Stimulated activated CD4-positive, alpha-beta T cell treated with anti-CD3 and anti-CD28 coated beads, Interleukin-1b, Interleukin-23, amount 100 ng/mL, for 1 hour (primary cell): ENCODE data around the gene RFTN2.
"Not testable (repeated sequence)": the region's sequence is repeated elsewhere in the genome, so short reads cannot be mapped to it uniquely, and the experiment has no call there.

Experiments used
- DNase-seq, 2 donors: peaks; one replicate each; pipeline ENCODE4 v3.0.0-alpha.2; 2020; ENCODE audit warnings: low read depth in 2 of 2

RFTN2 gene

DNA sequence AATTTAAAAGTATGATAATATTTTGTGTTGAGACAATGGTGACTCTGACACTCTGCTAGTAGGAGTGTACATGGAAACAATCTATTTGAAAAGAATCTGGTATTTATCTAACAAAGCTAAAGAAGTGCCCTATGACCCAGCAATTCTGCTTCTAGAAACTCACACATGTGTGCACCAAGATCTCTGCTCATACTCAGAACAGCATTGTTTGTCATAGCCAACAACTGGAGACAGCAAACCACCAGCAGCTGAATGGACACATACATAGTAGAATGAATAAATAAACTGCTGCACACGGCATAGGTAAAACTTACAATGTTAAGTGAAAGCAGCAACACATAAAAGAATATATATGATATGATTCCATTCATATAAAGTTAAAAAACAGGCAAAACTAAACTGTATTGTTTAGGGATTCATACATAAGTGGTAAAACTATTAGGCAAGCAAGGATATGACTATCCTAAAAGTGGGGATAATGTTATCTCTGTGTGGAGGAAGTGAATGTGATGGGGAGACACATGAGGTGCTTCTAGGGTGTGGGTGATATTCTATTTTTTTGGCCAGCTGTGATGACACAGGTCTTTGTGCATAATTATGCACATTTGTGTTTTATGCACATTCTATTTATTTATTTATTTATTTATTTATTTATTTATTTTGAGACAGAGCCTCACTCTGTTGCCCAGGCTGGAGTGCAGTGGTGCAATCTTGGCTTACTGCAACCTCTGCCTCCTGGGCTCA is 71.1 kb downstream of the RFTN2 start:
- DNase-seq, result no peak

GRCh38 chr2:197601726-197602125 is 73.7 kb downstream of the RFTN2 start:
- no peak for DNase-seq

DNA sequence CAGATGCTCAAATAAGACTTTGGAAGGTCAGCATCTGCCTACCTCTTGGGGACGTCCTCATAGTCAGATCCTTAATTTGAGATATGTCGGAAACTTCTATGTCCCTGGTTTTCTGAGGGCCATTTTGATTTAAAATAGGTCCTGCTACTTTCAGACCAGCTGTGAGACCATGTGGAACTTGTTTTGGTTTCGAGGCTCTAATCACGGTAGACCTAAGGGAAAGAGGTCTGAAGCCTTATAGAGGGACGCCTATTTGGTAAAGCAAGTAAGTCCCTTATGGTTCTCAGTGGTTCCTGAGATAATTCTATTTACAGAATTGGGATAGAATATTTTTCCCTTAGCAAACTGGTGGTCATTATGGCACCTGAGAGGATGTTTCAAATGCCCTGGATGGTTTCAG is 75.1 kb downstream of the RFTN2 start:
- no peak for DNase-seq

- DNase-seq, result no peak
Measured at GRCh38 chr2:197599285-197599965, 76.0 kb downstream of the RFTN2 start.

DNA sequence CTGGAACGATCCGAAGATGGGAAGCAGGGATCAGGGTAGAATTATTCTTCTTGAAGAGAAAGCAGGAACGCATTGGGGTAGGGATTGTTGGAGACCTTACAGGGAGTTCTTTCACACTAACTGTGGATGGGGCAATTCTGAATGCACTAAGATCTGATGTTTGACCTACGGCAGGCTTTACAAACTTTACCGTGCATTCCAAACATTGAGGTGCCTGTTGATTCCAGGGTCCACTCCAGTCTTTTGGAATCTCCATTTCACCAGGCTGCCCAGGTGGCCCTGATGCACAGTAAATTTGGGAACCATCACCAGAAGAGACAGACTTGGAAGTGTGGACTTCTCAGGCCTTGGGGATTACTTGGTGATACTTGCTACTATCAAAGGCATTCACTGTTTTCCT is 76.9 kb downstream of the RFTN2 start:
- no peak for DNase-seq

DNA sequence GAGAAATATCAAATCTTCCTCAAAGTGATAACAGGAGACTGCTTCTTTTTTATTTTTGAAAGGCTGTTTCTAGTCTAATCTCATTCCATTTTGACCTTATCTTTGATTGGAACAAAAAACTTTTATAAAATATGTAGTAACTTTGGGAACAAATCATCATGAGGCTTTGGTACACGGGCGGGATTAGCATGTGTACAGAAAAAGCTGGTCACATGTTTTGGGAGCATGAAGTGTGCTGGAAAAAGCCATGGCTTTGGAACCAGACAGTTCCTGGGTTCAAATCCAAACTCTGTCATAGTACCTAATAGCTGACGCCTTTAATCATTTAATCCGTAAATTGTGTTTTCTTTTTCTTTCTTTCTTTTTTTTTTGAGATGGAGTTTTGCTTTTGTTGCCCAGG is 78.2 kb downstream of the RFTN2 start:
- no peak for DNase-seq

GRCh38 chr2:197596766-197597165 is 78.6 kb downstream of the RFTN2 start:
- no peak for DNase-seq

DNA sequence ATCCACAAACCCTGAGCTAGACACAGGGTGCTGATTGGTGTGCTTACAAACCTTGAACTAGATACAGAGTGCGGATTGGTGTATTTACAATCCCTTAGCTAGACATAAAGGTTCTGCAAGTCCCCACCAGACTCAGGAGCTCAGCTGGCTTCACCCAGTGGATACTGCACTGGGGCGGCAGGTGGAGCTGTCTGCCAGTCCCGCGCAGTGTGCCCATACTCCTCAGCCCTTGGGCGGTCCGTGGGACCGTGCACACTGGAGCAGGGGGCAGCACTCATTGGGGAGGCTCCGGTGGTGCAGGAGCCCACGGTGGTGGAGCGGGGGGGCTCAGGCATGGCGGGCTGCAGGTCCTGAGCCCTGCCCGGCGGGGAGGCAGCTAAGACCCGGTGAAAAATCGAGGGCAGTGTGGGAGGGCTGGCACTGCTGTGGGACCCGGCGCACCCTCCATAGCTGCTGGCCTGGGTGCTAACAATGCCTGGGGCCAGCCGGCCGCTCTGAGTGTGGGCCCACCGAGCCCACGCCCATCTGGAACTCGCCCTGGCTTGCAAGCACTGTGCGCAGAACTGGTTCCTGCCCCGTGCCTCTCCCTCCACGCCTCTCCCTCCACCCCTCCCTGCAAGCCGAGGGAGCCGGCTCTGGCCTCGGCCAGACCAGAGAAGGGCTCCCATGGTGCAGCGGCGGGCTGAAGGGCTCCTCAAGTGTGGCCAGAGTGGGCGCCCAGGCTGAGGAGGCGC is 83.9 kb downstream of the RFTN2 start:
- DNase-seq, result no peak

GRCh38 chr2:197587255-197587654 is 88.1 kb downstream of the RFTN2 start:
- DNase-seq, result not testable (repeated sequence)

- not testable (repeated sequence) for DNase-seq
Measured at GRCh38 chr2:197580166-197580565, 95.2 kb downstream of the RFTN2 start.

DNA sequence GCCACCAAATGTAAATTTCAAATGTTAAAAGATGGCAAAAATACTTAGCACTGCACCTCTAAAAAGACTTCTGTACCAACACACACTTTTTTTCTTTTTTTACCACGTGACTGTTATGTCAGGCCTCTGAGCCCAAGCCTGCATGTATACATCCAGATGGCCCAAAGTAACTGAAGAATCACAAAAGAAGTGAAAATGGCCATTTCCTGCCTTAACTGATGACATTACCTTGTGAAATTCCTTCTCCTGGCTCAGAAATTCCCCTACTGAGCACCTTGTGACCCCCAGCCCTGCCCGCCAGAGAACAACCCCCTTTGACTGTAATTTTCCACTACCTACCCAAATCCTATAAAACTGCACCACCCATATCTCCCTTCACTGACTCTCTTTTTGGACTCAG is 97.1 kb downstream of the RFTN2 start:
- DNase-seq, result not testable (repeated sequence)

GRCh38 chr2:197577446-197577845 is 97.9 kb downstream of the RFTN2 start:
- DNase-seq, result no peak

DNA sequence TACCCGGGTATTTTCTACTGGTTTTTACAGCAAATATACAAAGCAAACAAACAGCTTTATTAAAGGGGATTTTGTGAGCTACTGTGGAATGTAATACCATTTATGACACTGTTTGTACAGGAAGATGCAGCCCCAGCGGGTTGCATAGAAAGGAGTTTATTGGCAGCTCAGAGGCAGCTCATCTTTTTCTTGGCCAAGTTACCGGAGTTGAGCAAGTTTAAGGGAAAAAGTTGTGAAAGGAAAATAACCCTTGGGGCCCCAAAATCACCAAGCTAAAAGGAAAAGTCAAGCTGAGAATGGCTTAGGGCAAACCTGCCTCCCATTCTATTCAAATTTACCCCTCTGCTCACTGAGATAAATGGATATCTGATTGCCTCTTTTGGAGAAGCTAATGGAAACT is 98.8 kb downstream of the RFTN2 start:
- no peak for DNase-seq

- DNase-seq, result no peak
Measured at GRCh38 chr2:197575987-197576386, 99.4 kb downstream of the RFTN2 start.

DNA sequence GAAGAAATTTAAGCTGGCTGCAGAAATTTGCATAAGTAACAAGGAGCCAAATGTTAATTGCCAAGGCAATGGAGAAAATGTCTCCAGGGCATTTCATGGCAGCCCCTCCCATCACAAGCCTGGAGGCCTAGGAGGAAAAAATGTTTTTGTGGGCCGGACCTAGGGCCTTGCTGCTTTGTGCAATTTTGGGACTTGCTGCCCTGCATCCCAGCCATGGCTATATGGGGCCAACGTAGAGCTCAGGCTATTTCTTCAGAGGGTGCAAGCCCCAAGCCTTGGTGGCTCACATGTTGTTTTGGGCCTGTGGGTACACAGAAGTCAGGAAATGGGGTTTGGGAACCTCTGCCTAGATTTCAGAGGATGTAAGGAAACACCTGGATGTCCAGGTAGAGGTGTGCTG is 101.8 kb downstream of the RFTN2 start:
- no peak for DNase-seq

DNA sequence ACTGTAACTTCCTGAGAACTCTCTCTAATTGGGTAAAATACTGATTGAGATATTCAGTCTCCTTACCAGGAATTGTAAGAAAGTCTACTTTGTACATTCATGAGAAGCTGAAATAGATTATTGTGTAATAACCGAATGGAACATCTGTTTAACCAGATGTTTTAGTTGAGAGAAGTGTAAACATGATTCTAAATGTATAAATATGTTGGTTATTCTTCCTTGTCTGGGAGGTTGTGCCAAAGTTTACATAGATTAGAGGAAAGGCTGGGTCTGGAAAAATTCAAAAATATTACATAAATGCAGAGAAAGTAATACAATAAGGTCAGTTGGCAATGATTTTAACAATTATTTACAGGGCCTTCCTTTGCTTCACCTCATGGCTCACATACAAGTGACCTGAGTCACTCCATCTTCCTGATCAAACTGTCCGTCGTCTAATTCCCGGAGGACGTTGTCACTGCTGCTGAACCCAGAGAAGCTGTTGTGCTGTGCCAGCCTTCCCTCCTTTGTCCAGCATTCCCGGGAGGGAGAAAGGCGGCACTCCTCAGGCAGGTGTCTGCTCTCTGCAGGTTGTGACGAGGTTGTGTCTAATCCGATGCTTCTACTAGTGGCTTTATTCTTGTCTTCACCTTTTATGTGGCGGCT is 103.6 kb downstream of the RFTN2 start:
- DNase-seq, result no peak

- DNase-seq, result no peak
Measured at GRCh38 chr2:197560146-197560665, 115.2 kb downstream of the RFTN2 start.

DNA sequence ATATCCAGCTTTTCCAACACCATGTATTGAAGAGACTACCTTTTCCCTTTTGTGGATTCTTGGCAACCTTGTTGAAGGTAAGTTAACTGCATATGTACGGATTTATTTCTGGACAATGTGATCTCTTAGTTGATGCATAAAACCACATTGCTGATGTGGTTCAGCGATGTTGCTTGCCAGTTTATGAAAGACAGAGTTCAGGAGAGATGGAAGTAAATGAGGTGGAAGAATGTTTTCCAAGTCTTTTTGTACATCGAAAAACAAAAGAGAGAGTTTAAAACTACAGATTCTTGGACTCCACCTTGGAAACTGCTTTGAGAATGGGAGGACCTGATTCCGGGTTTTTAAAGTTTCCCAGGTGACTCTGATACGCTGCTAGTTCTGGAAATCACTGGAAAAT is 115.7 kb downstream of the RFTN2 start:
- DNase-seq, result no peak

GRCh38 chr2:197558393-197558792 is 117.0 kb downstream of the RFTN2 start:
- DNase-seq, result no peak

DNA sequence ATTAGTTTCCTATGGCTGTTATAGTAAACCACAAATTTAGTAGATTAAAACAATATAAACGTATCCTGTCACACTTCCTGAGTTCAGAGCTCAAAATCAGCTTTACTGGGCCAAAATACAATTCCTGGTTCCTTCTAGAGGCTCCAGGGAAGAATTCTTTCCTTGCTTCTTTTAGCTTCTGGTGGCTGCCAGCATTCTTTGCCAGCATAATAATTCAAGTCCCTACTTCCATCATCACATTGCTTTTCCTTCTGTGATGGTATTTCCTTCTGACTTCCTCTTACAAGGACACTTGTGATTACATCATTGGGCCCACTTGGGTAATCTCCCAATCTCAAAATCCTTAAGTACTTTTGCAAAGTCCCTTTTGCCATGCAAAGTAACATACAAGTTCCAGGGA is 118.9 kb downstream of the RFTN2 start:
- no peak for DNase-seq

- no peak for DNase-seq
Measured at GRCh38 chr2:197555467-197555866, 119.9 kb downstream of the RFTN2 start.

- not testable (repeated sequence) for DNase-seq
Measured at GRCh38 chr2:197551260-197551659, 124.1 kb downstream of the RFTN2 start.
